ENCODE measurements around the gene CDK11B.

CDK11B gene

DNA sequence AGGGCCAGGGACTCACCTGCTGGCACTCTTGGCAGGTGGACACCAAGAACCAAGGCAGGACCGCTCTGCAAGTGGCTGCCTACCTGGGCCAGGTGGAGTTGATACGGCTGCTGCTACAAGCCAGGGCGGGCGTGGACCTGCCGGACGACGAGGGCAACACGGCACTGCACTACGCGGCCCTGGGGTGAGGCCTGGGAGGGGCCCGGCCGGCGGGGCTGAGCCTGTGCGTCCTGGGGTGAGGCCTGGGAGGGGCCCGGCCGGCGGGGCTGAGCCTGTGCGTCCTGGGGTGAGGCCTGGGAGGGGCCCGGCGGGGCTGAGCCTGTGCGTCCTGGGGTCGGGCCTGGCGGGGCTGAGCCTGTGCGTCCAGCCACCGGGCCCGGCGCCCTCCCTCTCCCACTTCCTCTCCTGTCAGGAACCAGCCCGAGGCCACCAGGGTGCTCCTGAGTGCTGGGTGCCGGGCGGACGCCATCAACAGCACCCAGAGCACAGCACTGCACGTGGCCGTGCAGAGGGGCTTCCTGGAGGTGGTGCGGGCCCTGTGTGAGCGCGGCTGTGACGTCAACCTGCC lies 31.5 kb downstream of the CDK11B start:
- DNase-seq, result no peak

DNA sequence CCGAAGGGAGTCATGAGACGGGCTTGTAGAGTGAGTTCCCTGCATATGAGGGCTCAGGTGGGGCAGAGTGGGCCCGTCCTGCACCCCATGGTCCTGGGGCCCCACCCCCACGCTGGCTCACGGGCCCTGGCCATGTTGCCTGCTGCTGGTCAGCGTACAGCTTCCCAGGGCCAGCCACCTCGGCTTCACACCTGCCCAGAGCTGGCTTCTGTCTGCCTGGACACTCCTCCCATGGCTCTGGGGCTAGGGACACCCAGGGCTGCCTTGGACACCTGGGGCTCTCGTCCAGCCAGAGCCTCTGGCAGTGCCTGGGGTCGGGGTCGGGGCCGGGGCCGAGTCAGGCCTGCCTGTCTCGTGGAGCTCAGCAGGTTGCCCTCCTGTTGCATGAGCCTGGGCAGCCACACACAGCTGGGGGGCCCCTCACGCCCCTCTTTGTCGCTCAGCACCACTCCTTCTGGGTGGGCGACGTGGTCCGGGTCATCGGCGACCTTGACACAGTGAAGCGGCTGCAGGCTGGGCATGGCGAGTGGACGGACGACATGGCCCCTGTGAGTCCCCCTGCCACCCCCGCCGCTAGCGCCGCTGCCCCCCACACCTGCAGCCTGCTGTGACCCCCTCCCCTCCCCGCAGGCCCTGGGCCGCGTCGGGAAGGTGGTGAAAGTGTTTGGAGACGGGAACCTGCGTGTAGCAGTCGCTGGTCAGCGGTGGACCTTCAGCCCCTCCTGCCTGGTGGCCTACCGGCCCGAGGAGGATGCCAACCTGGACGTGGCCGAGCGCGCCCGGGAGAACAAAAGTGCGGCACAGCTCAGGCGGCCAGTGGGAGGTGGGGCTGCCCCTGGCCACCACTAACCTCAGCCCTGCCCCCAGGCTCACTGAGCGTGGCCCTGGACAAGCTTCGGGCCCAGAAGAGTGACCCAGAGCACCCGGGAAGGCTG lies 32.3 kb downstream of the CDK11B start:
- DNase-seq, result no peak

DNA sequence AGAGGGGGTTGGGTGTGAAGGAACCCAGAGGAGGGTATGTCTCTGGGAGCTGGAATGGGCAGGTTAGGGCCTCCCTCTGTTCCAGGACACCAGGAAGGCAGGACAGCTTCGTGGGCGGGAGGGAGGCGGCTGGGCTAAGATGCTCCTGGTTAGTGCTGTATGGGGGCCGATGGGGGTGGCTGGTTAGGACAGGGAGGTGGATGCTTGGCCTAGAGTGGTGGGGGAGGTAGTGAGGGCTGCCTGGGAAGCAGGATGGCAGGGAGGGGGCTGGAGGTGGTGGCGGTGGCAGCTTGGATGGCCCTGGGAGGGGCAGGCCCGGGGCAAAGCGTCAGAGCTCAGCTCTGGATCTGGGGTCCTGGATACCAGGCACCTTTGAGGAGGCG lies 33.0 kb downstream of the CDK11B start:
- DNase-seq, result no peak

DNA sequence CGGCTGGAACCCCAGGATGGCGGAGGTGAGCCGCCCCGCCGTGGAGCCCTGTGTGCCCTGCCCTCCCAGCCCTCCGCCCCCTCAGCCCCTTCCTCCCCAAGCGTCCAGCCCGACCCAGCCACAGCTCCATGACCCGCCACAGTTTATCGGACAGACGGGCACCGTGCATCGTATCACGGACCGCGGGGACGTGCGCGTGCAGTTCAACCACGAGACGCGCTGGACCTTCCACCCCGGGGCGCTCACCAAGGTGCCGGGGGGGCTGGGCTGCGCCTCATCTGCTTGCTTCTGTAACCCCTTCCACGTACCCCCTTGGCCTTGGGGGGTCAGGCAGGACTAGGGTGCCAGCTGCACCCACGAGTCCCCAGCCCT lies 33.4 kb downstream of the CDK11B start:
- no peak for DNase-seq

DNA sequence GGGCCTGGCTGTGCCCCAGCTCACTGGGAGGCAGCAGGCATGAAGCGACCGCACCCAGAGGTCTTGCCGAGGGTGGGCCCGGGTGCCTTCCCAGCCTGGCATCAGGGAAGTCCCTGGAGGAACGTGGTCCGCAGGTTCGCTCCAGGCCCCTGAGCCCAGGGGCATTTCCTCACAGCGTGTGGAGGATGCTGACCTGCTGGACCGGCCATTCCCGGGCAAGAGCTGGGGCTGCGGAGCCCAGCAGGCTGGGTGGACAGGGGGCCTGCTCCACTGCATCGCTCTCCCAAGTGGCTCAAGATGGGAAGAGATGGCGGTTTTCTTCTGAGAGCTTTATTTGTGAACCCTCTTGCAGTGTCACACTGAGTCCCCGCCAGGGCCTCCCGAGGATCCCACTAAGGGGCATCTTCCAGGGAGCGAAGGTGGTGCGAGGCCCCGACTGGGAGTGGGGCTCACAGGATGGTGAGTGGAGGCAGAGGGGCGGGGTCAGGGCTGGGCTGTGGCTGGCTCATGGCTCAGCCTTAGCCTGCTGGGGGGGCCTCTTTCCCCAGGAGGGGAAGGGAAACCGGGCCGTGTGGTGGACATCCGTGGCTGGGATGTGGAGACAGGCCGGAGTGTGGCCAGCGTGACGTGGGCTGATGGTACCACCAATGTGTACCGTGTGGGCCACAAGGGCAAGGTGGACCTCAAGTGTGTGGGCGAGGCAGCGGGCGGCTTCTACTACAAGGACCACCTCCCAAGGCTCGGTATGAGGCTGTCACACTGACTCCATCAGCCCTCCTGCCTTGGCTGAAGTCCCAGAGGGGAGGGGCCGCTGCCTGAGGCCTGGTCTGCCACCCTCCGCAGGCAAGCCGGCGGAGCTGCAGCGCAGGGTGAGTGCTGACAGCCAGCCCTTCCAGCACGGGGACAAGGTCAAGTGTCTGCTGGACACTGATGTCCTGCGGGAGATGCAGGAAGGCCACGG lies 34.1 kb downstream of the CDK11B start:
- DNase-seq, result no peak

DNA sequence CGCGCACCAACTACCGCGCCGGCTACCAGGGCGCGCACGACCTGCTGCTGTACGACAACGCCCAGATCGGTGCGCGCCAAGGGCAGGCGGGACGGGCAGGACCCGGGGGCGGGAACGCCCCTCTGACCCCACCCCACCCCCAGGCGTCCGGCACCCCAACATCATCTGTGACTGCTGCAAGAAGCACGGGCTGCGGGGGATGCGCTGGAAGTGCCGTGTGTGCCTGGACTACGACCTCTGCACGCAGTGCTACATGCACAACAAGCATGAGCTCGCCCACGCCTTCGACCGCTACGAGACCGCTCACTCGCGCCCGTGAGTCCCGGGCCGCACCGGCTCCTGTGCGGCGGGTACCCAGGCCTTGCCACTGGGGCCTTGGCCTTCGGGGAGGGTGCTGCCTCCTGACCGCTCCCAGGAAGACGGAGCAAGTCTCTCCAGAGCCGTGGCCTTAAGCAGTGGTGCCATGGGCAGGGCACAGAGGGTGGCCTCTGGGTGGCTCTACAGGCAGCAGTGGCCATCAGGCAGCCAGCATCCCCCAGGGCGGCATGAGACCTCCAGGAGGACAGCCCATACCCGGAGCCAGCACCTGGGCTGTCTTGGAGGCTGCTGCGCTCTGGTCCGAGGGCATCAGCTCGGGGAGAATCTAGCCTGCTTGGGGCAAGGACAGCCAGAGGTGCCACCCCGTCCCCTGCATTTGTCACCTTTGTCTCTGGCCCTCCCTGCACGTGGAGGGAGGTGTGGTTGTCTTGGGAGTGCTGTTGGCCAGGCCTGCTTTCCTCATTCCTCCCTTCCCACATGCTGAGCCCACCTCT lies 35.0 kb downstream of the CDK11B start:
- no peak for DNase-seq

DNA sequence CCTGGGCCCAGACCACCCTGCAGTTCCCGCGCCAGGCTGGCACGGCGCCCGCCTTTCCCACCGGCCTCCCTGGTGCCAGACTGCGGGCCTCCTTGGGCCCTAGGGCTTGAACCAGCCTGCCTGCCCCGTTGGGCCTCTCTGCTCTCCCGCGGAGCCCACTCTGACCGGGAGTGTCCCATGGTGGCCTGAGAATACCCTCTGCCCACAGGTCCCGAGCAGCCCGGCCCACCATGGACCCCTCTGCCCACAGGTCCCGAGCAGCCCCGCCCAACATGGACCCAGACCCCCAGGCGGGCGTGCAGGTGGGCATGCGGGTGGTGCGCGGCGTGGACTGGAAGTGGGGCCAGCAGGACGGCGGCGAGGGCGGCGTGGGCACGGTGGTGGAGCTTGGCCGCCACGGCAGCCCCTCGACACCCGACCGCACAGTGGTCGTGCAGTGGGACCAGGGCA lies 35.6 kb downstream of the CDK11B start:
- no peak for DNase-seq

DNA sequence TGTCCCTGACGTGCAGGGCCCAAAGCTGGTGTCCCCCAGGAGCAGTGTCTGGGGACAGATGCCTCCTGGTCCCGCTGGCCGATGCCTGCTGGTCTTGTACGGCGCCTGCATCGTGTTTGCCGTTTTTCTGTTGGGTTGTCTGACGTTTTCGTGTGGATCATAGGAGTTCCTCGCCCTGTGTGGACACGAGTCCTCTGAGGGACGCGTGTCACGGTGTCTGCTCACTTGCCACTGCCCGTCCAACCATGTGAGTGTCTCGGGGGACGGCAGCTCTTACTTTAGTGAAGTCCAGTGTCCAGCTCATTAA lies 36.1 kb downstream of the CDK11B start:
- DNase-seq, result no peak

DNA sequence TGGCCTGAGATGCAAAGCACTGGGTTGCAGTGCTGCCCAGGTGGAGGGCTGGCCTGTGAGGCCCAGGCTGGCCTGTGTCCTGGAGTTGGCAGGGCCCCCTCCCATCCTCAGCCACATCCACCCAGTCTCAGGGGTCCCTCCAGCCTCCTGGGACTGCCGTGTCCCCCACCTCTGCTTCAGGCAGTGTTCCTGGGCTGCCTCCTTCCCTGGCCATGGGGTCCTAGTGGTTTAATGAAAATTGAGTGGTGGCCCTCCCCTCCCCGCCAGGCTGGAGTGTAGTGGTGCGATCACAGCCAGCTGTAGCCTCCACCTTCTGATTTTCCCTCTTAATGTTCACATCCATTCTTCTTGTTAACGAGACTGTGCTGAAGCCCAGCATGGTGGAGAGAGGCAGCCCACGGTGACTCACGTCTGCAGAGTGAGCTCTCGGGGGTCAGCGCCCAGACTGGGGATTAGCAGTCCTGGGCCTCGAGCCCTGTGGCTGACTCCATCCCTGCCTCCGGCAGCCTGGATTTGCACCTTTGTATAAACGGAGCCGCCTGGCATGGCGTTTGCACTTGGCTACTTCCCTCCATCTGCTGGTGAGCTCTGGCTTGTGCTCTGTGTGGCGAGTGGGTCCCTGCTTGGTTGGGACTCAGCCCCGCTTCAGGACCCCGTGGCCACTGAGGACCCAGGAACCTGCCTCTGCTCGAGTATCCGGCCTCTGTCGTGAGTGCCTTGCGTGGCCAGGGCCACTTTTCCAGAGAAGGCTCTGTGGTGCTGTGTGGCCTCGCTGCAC lies 36.6 kb downstream of the CDK11B start:
- DNase-seq, result no peak

DNA sequence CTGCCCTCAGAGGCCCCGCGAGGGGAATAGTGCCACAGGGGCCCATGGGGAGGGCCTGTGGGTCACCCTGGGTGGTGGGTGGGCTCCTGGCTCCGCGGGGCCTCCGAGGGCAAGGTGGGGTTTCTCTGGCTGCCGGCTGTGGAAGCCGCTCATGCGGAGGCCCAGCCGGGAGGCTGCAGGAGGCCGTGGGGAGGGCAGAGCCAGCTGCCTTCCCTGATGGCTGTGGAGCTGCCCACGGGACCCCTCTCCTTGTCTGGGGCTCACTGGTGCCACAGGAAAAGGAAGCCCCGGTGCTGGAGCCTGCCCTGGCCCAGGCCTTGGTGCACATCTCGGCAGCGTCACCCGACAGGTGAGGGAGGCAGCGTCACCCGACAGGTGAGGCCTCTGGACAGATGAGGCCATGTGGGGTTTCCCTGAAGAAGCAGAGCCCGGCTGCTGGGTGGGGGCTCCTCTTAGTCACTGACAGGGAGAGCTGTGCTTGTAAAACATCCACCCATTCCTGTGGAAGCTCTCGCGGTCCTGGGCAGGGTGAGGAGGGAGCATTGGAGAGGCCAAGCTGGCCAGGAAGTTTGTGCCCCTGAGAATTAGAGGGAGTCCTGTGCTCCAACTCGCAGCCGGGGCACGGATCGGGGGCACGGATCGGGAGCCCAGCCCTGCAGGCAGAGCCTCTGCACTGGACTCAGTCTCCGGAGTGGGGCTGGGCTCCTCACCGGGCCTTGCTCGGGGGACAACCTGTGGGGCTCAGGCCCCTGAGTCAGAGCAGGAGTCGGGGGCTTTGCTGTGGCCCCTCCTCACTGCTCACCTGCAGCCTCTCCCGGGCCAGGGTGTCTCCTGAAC lies 37.4 kb downstream of the CDK11B start:
- DNase-seq, result no peak

DNA sequence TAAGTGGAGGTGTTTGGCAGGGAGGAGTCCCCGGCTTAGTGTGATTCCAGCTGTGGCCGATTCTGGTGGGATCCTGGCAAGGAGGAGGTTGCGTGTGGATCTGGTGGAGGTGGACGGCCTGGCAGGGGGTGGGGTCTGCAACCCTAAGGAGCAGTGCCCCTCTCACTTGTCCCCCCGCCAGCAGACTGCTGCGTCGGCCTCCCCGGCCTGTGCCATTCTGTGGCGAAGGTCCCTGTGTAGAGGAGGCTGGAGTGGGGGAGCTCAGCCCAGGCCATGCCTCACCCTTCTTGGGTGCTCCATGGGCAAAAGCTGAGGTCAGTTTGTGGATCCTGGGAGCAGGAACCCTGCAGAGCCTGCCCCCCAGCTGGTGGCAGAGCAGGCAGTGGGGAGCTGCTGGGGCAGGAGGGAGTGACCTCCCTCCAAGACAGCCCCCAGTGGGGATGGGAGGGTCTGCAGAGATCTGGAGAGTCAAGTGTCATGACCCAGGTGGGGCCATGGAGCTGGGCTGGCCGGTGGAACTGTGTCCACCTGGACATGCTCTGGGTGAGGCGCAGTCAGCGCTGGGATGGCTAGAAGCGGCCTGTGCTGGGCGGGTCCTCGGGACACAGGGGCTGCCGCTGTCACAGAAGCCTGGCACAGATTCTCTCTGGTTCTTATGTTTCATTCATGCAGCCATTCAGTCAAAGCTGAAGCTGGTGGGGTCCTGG lies 38.2 kb downstream of the CDK11B start:
- DNase-seq, result no peak

DNA sequence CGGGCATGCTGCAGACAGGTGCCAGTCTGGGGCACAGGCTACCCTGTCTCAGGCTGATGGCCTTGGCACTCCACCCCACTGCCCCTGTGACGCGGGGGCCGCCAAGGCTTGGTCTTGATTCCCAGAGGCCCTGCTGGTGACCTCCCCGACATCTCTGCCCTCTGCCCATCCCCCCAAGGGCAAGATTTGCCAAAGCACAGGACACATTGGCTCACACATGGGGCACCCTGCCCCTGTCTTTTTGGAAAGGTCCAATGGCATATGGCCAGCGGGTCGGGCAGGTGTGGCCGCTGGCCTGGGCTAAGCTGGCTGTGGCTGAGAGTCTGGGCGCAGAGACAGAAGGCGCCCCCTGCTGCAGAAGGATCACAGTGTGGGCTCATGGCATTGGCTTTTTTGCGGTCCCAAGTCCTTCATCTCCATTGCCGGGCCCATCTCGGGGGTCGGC lies 38.9 kb downstream of the CDK11B start:
- DNase-seq, result no peak

DNA sequence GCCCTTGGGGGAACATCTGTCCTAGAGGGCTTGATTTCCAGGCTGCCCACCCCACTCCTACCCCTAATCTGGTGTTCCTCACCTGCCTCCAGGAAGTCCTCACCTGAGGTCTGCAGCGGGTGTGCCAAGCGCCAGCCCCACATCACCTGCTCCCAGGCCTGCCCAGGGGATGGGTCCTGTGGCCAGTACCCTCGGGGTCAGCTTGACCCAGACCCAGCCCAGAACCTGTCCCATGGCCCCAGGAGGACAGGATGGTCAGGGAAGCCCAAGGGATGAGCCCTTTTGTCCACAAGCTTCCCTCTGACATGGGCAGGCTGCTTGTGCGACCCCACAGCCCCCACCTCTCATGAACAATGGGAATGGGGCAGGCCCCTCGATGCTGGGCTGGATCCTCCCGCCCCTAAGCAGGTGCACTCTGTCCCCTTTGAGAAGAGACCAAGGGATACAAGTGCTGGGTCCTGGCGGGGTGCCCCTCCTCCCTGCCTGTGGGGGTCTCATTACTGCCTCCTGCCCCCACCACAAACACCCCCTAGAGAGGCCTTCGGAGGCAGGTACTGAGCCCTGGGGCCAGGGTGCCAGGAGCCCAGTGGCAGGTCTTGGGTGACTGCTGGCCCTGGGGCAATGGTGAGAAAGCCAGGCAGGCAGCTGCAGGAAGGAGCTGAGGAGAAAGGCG lies 40.3 kb downstream of the CDK11B start:
- no peak for DNase-seq

DNA sequence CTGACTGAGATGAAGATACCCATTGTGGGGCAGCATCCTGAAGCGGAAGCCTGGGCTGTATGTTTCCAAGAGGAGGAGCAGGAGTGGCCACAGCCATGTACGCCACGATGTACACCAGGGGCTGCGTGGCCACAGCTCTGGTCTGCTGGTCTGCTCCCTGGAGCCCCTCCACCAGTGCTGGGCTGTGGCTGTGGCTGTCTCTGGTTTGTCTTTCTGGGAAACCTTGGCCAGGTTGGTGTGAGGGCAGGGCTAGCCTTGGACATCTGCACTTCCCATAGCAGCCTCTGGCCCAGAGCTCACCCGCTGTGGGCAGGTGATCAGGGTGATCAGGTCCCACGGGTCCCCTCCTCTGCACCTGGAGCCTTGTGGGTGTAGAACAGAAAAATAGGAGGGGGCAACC lies 40.9 kb downstream of the CDK11B start:
- no peak for DNase-seq

DNA sequence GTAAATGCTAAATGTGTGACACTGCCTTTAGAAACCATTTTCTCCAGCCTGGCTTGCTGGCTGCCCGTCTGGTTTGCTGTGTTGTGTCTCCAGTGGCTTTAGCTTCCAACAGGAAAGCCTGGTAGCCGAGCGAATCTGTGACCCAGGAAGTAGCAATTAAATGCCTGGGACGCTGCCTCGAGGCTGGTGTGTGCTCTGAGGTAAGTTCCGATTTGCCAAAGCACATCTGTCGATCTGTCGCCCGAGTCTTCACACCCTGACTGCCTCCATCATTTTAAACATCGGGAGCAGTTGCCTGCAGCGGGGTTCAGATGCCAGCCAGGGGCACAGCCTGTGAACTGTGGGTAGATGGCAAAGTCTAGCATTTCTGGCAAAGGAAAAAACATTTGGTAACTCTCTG lies 41.3 kb downstream of the CDK11B start:
- no peak for DNase-seq

DNA sequence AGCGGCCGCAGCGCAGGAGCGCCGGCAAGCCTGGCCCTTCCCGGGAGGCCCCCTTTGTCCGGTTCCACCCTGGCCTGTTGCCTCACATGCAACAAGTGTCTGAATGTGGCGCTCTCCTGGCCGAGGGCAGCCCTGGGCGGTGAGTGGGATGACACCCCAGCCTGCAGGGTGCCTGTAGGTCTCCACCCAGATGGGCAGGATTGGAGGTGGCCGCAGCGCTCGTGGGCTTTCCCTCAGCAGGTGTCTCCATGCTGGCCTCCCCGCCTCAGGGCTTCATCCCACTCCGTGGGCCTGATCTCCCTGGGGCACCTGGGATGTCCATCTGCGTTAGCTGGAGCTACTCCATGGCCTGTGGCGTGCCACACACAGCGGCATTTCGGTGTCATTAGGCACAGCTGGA lies 42.0 kb downstream of the CDK11B start:
- no peak for DNase-seq

DNA sequence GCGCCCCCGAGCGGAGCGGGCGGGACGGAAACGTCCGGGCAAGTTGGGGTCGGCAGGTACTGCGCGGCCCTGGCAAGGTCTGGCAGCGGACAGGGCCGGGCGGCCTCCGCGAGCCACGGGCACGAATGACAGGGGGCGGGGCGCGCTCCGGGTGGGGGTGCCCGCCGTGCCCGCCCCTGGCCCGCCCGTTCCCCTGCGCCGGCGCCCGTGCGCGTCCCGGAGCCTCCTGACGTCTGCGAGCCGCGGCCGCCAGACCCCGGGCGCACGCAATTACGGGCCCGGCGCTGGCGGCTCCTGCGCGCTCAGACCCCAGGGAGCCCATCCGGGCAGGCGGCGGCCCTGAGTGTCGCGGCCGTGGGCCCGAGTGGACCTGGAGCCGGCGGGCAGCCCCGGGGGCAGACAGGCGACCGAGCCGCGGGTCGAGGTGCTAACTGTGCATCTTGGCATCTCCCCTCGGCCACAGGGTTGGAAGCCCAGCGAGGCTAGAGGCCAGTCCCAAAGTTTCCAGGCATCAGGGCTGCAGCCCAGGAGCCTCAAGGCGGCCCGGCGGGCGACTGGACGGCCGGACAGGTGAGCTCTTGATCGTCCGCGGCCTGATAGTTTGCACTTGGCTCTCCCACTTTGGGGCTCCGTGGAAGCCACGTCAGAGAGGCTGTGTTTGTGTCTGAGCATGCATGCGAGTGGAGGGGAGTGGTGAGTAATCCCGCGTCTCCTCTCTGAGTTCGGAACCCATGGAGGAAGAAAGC lies 42.6 kb downstream of the CDK11B start:
- peak; percentile 32 for DNase-seq

DNA sequence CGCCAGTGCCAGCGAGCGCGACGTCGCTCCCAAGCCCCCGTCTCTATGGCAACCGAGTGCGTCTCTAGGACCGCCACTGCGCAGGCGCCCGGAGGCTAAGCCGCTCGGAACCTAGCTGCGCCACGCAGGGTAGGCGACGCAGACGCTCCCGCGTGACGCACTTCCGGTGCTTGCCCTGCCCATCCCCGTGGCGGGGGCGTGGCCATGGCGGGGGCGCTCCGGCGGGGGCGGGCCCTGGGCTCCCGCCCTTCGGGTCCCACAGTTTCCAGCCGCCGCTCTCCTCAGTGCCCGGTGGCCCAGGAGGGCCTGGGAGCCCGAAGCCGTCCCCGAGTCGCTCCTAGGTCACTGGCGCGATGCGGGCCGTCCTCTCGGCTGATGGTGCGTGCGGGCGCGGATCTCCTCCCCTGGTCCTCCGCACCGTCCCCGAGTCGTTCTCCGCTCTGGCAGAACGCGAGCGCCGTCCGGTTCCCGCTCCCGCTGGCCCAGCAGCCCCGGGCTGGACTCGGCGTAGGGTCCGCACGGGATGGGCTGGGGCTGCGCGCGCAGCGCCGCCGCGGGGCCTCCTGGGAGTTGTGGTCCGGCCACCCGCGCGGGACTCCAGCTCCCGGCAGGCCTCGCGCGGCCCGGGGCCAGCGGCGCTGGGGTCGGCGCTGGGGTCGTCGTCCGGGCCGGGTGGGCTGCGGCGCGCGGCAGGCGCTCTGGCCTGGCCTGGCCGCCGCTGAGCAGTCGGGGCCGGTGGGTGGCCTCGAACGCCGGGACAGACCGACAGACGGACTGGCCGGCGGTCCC lies 43.4 kb downstream of the CDK11B start, which contains the start of gene MIB2:
Gene MIB2, plus strand, starts transcription at position 245 of the 789 bp plus-strand sequence. CDS start 7,953 bp downstream, outside the sequence.
- peak; percentile 95 for DNase-seq
